Fibroblast of skin of right quadriceps (primary cell): ENCODE results near the gene MYO1E.

ENCODE experiments used
- DNase-seq: peaks from one replicate; pipeline ENCODE4 v3.0.0-alpha.2; 2013

The MYO1E gene

GRCh38 chr15:59385171-59385570 is 12.5 kb upstream of the MYO1E start:
- DNase-seq = no peak

DNA sequence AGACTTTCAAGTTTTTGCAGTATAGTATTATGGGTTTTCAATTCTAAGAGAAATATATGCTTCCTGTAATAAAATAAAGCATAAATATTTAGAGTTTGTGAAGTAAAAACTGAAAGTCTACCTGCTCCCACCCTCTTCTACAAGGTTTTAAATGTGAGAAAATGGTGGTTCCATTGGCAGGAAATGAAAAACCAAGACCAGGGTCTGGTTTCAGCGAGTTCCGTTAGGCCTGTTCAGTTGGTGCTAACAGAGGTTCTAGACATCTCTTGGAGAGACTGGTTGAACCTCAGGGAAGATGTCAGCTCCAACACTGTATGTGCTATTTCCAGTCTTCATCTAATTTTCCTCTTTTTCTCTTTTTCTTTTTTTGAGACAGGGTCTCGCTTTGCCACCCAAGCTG is 11.8 kb upstream of the MYO1E start:
- DNase-seq = no peak

DNA sequence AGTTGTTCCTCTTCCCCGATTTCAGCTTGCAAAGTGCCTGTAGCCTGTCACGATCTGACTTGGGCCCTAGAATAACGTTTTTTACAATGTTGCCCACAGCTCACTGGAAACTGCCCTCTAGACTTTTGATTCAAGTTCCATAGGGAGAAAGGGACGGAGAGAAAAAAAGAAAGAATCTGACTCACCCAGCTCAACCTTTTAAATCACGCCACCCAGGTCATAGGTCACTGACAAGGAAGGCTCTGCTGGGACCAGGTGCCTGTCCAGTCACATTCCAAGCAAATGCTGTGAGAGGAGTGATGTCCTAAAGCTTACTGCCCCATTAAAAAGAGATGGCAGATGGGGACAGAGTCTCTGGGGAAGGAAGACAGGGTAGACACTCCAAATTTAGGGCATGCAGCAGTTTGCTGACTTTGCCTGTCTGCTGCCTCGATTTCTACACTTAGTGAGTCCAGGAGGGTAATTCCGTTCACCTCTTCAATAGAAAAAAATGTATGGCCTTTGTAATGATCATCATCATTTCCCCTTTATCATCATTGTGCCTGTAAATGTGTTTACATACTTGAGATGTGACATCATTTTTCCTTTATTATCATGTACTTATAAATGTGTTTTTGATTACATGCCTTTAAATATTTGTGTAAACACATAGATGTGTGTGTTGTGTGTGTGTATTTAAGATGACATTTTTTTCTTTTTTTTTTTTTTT is 8.4 kb upstream of the MYO1E start:
- DNase-seq = no peak

- DNase-seq = no peak
Measured at GRCh38 chr15:59379531-59379930, 6.9 kb upstream of the MYO1E start.

GRCh38 chr15:59378855-59379254 is 6.2 kb upstream of the MYO1E start:
- no peak for DNase-seq

- no peak for DNase-seq
Measured at GRCh38 chr15:59377924-59378323, 5.3 kb upstream of the MYO1E start.

GRCh38 chr15:59376733-59377132 is 4.1 kb upstream of the MYO1E start:
- DNase-seq = no peak

DNA sequence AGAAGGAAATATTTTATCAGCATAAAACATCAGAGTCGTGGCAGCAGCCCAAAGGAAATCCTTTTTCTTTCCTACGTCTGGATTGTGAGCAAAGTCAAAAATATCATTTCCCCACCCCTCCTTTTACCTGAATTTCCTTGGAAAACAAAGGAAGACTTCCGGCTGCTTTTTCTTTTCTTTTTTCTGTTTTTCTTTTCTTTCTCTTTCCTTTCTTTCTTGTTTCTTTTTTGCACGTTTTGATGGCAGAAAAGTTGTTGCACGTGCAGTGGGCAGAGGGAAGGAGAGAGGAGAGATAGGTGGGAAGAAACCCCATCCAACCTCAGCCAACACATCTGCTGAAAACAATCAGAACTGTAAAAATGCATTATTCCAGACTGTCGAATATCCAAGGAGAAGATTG is 544 bp upstream of the MYO1E start:
- DNase-seq = no peak

DNA sequence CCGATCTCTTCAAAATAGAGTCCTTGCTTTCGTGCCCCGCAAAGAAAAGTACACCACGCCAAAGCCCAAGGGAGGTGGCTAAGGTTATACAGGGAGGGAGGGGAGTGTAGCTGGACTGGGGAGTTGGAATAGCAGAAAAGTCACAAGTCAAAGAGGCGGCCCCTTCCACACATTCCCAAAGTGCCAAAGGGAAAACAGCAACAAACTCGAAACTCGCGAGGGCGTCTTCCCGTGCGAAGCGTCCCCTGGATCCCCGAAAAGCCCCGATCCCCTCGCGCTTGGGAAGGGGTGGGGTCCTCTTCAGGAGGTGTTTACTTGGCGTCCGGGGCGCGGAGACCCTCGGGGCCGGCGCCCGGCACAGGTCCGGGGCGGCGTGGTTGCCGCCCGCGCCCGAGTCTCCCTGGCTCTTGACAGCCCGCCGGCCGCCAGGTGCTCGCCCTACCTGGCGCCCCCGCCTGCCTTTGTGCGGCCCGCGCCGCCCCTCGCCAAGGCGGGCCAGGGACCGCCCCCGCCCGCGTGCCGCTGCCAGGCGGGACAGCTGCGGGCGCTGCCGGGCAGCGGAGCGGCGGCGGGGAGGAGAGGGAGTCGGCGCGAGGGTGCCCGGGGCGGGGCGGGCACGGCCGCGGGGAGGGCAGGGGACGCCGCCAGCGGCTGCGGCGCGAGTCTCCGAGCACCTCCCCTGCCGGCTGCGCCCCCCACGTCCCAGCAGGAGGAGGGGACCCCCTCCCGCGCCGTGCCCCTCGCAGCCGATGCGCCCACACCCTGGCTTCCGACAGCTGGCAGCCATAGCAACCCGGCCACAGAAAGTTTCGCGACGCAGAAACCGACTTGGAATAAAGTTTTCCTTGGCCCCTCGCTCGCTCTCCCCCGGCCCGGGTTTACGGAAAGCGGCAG is 966 bp downstream of the MYO1E start:
- DNase-seq = no peak

DNA sequence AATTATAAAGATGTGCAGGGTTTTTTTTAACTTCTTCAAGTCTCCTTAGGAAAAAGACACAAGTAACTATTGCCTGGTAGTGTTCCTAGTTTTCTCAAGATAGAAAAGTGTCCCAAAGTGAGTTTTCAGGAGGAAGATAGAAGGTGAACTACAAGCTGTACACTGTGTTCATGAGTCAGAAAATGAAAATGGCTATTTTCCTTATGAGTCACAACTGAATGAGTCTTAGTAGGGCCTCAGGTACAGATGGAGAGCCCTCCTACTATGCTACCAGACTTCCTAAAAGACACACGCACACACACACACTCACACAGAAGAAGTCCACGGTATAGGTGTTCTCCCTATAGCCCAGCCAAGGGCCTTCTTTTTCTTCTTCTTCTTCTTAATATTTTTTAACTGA is 3.1 kb downstream of the MYO1E start:
- DNase-seq = no peak

GRCh38 chr15:59367022-59367451 is 5.6 kb downstream of the MYO1E start:
- DNase-seq = peak; percentile 36

DNA sequence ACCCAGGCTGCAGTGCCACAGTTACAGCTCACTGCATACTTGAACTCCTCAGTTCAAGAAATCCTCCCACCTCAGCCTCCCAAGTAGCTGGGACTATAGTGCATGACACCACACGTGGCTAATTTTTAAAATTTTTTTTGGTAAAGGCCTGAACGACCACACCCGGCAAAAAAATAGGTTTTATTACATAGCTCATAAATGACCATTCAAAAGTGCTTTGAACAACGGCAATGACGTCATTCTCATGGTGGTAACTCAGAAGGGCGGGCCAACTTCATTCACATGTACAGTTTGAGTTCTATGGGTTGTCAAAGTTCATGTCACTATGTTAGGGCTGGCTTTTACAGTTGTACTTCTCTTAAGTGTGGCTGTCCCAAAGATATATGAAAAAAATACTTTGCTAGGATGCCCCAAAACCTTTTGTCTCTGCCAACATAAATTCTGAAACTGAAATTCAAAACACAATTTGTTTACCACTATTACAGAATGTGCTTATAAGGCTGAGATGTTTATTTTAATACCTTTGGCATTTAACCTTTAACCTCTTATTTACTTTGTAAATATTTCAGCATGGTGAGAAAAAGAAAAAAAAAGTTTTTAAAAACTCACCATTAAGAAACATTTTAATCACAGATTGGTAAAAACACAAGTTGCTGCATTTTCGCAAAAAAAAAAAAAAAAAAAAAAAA is 6.2 kb downstream of the MYO1E start:
- DNase-seq = no peak

GRCh38 chr15:59364248-59364647 is 8.4 kb downstream of the MYO1E start:
- DNase-seq = no peak

- DNase-seq = no peak
Measured at GRCh38 chr15:59362331-59362730, 10.3 kb downstream of the MYO1E start.

GRCh38 chr15:59360896-59361295 is 11.8 kb downstream of the MYO1E start:
- DNase-seq = no peak

DNA sequence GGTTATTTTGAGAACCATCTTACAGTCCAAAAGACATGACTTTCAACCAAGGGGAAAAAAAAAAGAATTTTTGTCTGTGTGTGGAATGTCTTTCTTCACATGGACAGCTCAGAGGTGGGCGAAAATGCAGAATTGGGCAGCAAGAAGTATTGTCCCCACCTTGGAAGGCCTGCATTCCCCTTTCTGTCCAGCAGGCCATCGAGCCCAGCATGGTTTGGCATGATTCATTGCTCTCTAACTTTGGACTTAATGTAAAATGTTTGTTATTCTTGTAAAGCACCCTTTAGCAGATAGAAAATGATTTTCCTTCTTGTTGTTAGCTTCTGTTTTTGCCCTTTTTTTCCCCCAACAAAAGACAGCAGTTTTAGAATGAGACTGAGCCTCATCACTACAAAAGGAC is 12.4 kb downstream of the MYO1E start:
- DNase-seq = no peak

- DNase-seq = no peak
Measured at GRCh38 chr15:59355730-59356129, 16.9 kb downstream of the MYO1E start.

DNA sequence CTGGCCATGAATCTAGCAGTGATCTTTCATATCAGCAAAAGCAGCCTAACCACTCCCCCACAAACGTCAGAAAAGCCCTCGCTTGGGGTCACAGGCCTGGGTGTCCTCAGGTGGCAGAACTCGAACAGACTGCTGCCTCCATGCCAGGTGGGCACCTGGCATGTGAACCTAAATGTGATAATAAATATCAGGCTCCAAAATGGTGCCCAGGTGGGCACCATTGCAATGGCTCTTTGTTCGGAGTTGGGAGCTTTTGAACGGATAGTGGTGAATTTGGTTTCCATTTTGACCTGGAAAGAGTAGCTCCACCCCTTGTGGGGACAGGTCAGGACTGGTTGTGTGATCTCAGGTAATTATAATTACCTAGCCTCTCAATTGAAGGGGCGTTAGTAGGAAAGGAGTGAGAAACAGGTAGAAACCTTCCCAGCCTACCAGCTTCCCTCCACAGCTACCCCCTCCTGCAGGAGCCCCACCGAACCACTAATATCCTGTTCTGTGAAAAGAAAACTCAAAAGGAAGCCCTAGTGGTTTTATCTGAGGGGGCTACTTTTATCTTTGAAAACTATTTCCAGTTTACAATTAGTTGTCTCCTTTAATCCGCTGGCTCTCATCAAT is 18.1 kb downstream of the MYO1E start:
- no peak for DNase-seq

GRCh38 chr15:59353994-59354416 is 18.7 kb downstream of the MYO1E start:
- DNase-seq = no peak

DNA sequence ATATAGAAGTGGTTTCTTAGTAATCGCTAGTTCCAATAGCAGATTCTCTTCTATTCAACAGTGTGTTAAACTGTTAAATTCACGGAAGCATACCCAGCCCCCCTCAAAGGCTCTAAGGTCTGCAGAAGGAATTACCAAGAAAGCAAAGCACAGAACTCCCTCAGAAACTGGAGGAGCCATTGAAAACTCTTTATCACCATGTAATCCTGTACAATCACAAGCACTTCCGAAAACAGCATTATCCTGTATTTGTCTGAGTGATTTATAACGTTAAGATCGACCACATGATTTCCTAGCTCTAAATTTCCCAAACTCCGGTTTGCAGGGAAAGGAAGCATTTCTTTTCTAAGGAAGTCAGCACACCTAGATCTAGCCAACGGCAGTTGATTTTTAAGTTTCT is 20.0 kb downstream of the MYO1E start:
- no peak for DNase-seq

DNA sequence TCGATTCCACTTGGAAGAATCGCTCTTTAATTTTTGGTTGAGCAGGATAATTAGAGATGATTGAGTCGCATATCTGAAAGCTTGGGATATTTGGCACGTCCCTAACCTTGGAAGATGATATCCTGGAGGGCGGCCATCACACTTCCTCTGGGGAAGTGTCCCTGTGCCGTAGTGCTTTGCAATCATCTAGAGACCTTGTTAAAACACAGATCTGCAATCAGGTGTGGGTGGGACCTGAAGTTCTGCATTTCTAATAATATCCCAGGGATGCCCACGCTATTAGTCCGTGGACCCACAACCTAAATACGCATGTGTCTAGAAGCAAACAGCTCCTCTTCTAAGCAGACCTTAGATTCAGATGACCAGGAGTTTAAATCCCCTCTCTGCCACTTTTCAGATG is 20.5 kb downstream of the MYO1E start:
- no peak for DNase-seq

GRCh38 chr15:59350421-59350732 is 22.3 kb downstream of the MYO1E start:
- DNase-seq = no peak

- DNase-seq = peak; percentile 94
Measured at GRCh38 chr15:59349680-59350420, 22.8 kb downstream of the MYO1E start.
